Heart right ventricle (tissue), 16 donors: ENCODE data around the gene TXNDC2. TPM values are rescaled to one million over a fixed set of nuclear protein-coding genes. Genes with fewer than 3 reads are reported as not detected.

Experiments used
- ATAC-seq, 8 donors: fragments of 200-7000 bp; cut with Tn5 transposase; one replicate each; pipeline ENCODE4 v1.9.1; 2020; ENCODE audit warnings: mild to moderate bottlenecking in 8 of 8, moderate library complexity in 8 of 8, moderate number of reproducible peaks in 1 of 8
- DNase-seq, 2 donors: peaks; one replicate each; pipeline ENCODE4 v3.0.0-alpha.2; 2020
- H3K27ac ChIP-seq, 10 donors: fragments of 200-600 bp; sonication (generic) in 2 of 10; one replicate each; pipeline versions ENCODE4 v1.5.0 to v1.8.0; 2020 to 2022; ENCODE audit warnings: mild to moderate bottlenecking in 3 of 10
- H3K27me3 ChIP-seq, 7 donors: fragments of 200-600 bp; one replicate each; pipeline ENCODE4 v1.8.0; 2021 to 2022; ENCODE audit warnings: mild to moderate bottlenecking in 2 of 7
- H3K36me3 ChIP-seq, 9 donors: fragments of 200-600 bp; sonication (generic) in 1 of 9; one replicate each; pipeline versions ENCODE4 v1.5.0 to v1.8.0; 2020 to 2022; ENCODE audit warnings: mild to moderate bottlenecking in 2 of 9
- H3K4me1 ChIP-seq, 9 donors: fragments of 200-600 bp; sonication (generic) in 1 of 9; one replicate each; pipeline versions ENCODE4 v1.5.0 to v1.8.0; 2020 to 2022; ENCODE audit warnings: mild to moderate bottlenecking in 4 of 9
- H3K4me3 ChIP-seq, 10 donors: fragments of 200-600 bp; sonication (generic) in 2 of 10; one replicate each; pipeline versions ENCODE4 v1.5.0 to v1.8.0; 2020 to 2022; ENCODE audit warnings: mild to moderate bottlenecking in 7 of 10, moderate library complexity in 2 of 10
- H3K9me3 ChIP-seq, 11 donors: fragments of 200-600 bp in 10 of 11; sonication (generic) in 2 of 11; one replicate each; pipeline versions ENCODE4 v1.5.0 to v1.8.0; 2013 to 2022; ENCODE audit warnings: mild to moderate bottlenecking in 2 of 11, control low read depth in 1 of 11, moderate library complexity in 1 of 11
- CTCF ChIP-seq, 9 donors: fragments of 200-600 bp; sonication (generic) in 2 of 9; IDR thresholded peaks; one replicate each; pipeline versions ENCODE4 v1.5.0 to v1.8.0; 2021 to 2022; ENCODE audit warnings: antibody characterized with exemption in 9 of 9, mild to moderate bottlenecking in 5 of 9, moderate library complexity in 1 of 9
- WGBS, 2 donors: extraction: QIAGEN DNeasy Blood & Tissue Kit; methylation state at CpG; one replicate each; pipeline ENCODE4 v1.1.7; 2013; ENCODE audit warnings: inconsistent platforms in 1 of 2; 5-methylcytosine and 5-hydroxymethylcytosine counted together
- intact Hi-C, 10 donors: fragments of 100-400 bp; cut with DNase I; formaldehyde crosslinking; loops; one replicate each; pipeline versions ENCODE4 v1.11.1 to v1.14.2; 2022
- polyA plus RNA-seq, 2 donors: library from polyadenylated mRNA; stranded (reverse); fragments of 200-250 nt; gene quantifications; one replicate each; pipeline ENCODE4 v1.2.3, GENCODE V29; 2013
- total RNA-seq, 10 donors: library from RNA; stranded (reverse); fragmentation: NEBNext Ultra II Directional in 3 of 10; extraction: Animal tissue kit (Norgen Biotek cat#: 25700) in 3 of 10; gene quantifications; one replicate each; pipeline versions ENCODE4 v1.2.1 to v1.2.4, GENCODE V29; 2021 to 2023
- donor health status: Arrhythmogenic right ventricular cardiomyopathy.
- donor health status: ischemic (EF 13 %, LVEDD 7.1; RV severe dilation, severe dysfunction).
- donor health status: healthy with polysubstance abuse.
- donor health status: DM: no; HTN: yes; CAD: no.
- donor health status: DM: no; HTN: no; CAD: no.
- donor health status: ischemic (EF 25% LVEDD 6.9; RV normal size, moderate dysfunction).
- donor health status: ischemic (EF 25% LVEDD 5.7; RV mildly dilated, moderate dysfunction).
- donor health status: healthy.
- donor health status: DM: yes; HTN: yes; CAD: no.
- donor health status: Ischemic cardiomyopathy.
- donor health status: ischemic (EF 35%, LVEDD 5.7; RV mildly dilated, moderate dysfunction).
- donor health status: nonischemic (EF 11% LVEDD 7.7; RV severe dilation, severe dysfunction).
- donor health status: DM: yes; HTN: yes; CAD: no.
- donor health status: PGD.
- donor health status: ischemic (EF 29% LVEDD 5.4; RV normal size, mild dysfunction).
- donor health status: nonischemic (EF 23%, LVEDD 6.1; RV moderate dilation, normal function).

Gene TXNDC2
- total and polyA plus RNA-seq, 12 donors = 0.04 to 0.22 TPM; not detected in 10

GRCh38 chr18:9870431-9871008, 15.3 kb upstream of the TXNDC2 start:
- TF ChIP-seq CTCF (IDR thresholded peaks at IDR 0.05) = no peak
- Histone ChIP-seq H3K9me3 (peaks cover 0 to 12% (median 4%) of the 10 kb centered on the region in 11 donors), H3K27ac (peak overlapping the region in 1 of 10 donors; percentile 59), H3K4me3 (no peak overlapping the region), H3K36me3 (no peaks in the 10 kb centered on the region), H3K4me1 (peaks cover 0 to 23% (median 0%) of the 10 kb centered on the region in 9 donors), H3K27me3 (no peaks in the 10 kb centered on the region)
- DNase-seq = no peak
- no peak for ATAC-seq
- 79 to 80% methylated on average over 4 of the region's 4 CpGs for WGBS, 2 donors
- intact Hi-C loops = no loop called here

DNA sequence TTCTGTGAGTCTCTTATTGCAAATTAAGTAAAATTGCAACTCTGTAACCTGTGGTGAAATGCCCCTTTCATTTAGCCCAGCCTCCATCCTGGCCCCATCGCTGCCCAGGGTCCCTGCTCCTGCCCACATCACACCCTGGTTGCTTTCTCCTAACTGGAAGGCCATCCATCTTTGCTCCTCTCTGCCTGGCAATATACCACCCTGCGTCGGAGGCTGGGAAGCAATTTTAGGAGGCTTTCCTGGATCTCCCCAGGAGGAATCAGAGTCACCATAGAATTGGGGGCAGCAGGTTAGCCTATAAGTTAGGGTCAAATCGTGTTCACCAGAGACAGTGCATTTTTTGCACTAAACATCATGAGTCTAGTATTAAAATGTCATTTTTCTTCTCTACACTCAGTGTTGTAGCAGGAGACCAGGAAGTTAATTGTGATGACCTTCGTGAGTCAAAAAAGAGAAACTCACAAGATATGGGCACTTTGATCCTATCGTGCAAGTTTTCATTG, 14.5 kb upstream of the TXNDC2 start:
- ATAC-seq (no peak), DNase-seq (no peak)
- no peak for TF ChIP-seq CTCF (IDR thresholded peaks at IDR 0.05)
- Histone ChIP-seq H3K4me1 (peaks cover 0 to 23% (median 0%) of the 10 kb centered on the region in 9 donors), H3K36me3 (no peaks in the 10 kb centered on the region), H3K27ac (no peak overlapping the region), H3K4me3 (no peak overlapping the region), H3K27me3 (no peaks in the 10 kb centered on the region), H3K9me3 (peaks cover 0 to 4% (median 0%) of the 10 kb centered on the region in 11 donors)
- WGBS, 2 donors = 83 to 86% methylated on average over 6 of the region's 6 CpGs
- intact Hi-C loops = no loop called here

DNA sequence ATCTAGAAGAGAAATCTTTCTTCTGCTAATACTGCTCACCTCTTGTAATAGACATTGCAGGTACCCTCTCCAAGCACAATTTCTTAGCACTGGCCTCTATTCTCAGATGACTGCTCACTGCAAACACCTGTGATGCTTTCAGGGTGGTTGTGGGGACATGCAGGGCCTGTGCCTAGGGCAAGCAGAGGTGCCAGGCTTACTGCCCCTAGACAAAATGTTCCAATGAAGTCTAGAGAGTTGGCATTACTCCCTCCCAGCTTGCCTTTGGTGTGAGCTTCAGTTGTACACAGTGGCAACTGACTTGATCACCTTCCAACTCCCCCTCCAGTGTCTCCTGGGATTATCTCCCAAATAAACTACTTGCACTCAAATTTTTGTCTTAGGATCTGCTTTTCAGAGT, 12.9 kb upstream of the TXNDC2 start:
- TF ChIP-seq CTCF (IDR thresholded peaks at IDR 0.05) = no peak
- Histone ChIP-seq H3K4me3 (no peak overlapping the region), H3K4me1 (peaks cover 0 to 37% (median 12%) of the 10 kb centered on the region in 9 donors), H3K27me3 (no peaks in the 10 kb centered on the region), H3K36me3 (no peaks in the 10 kb centered on the region), H3K27ac (no peak overlapping the region), H3K9me3 (no peaks in the 10 kb centered on the region)
- intact Hi-C loops = no loop called here
- peak in 1 of 8 donors; percentile 73 for ATAC-seq
- no peak for DNase-seq

DNA sequence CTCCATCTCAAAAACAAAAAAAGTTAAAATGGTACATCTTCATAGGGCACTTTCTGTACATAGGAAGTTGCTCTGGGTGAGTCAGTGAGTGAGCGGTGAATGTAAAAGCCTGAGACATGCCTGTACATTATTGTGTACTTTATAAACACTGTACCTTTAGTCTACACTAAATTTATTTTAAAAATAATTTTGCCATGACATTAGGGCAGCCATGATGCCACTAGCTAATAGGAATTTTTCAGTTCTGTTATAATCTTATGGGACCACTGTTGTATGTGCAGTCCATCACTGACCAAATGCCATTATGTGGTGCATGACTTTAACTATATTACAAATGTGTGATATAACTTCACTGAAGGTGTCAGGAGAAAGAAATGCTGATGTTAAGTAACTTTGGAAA, 11.0 kb upstream of the TXNDC2 start:
- Histone ChIP-seq H3K27me3 (no peaks in the 10 kb centered on the region), H3K4me3 (no peak overlapping the region), H3K9me3 (no peaks in the 10 kb centered on the region), H3K4me1 (peaks cover 0 to 24% (median 13%) of the 10 kb centered on the region in 9 donors), H3K36me3 (no peaks in the 10 kb centered on the region), H3K27ac (no peak overlapping the region)
- ATAC-seq (no peak), DNase-seq (no peak)
- 98 to 100% methylated on average over 1 of the region's 1 CpG for WGBS, 2 donors
- no peak for TF ChIP-seq CTCF (IDR thresholded peaks at IDR 0.05)
- intact Hi-C loops = no loop called here
